DOHH2 (cell line): Measurements from ENCODE around the gene SLC37A3.

Experiments
- H3F3A ChIP-seq: fragments of 200-600 bp; sonication (generic), shearing (Covaris generic); 2 replicates; pipeline ENCODE4 v1.6.0; 2016; ENCODE audit warnings: antibody characterized with exemption, mild to moderate bottlenecking; ENCODE audit not compliant: control insufficient read depth, insufficient read depth
- H3K27ac ChIP-seq: fragments of 200-600 bp; sonication (generic); 2 replicates; pipeline ENCODE4 v1.5.1; 2014; ENCODE audit warnings: low read depth, mild to moderate bottlenecking, low read length, moderate library complexity
- H3K27me3 ChIP-seq: fragments of 200-600 bp; sonication (generic); 2 replicates; pipeline ENCODE4 v1.6.1; 2014; ENCODE audit warnings: mild to moderate bottlenecking, low read length, mixed read lengths; ENCODE audit not compliant: control insufficient read depth
- H3K36me3 ChIP-seq: fragments of 200-600 bp; sonication (generic); 2 replicates; pipeline ENCODE4 v1.6.1; 2014; ENCODE audit warnings: mild to moderate bottlenecking, low read length, moderate library complexity, mixed read lengths; ENCODE audit not compliant: control insufficient read depth
- H3K4me1 ChIP-seq: fragments of 200-600 bp; sonication (generic); 2 replicates; pipeline ENCODE4 v1.6.1; 2014; ENCODE audit warnings: mild to moderate bottlenecking, low read length, mixed read lengths; ENCODE audit not compliant: control insufficient read depth
- H3K4me2 ChIP-seq: fragments of 200-600 bp; sonication (generic); 2 replicates; pipeline ENCODE4 v1.6.0; 2014; ENCODE audit warnings: mild to moderate bottlenecking, low read length, moderate library complexity
- H3K4me3 ChIP-seq: fragments of 200-600 bp; sonication (generic); 2 replicates; pipeline ENCODE4 v1.5.1; 2014; ENCODE audit warnings: mild to moderate bottlenecking, low read length, mixed read lengths
- H3K79me2 ChIP-seq: fragments of 200-600 bp; sonication (generic); 2 replicates; pipeline ENCODE4 v1.6.1; 2014; ENCODE audit warnings: mild to moderate bottlenecking, low read length, mixed read lengths; ENCODE audit not compliant: control insufficient read depth
- H3K9me2 ChIP-seq: fragments of 200-600 bp; sonication (generic); replicated peaks from 2 replicates; pipeline ENCODE4 v1.6.1; 2014; ENCODE audit warnings: mild to moderate bottlenecking, low read length, mixed read lengths; ENCODE audit not compliant: control insufficient read depth
- H3K9me3 ChIP-seq: fragments of 200-600 bp; sonication (generic); 2 replicates; pipeline ENCODE4 v1.6.1; 2014; ENCODE audit warnings: antibody characterized with exemption, low read length, mixed read lengths; ENCODE audit not compliant: control insufficient read depth, insufficient read depth
- H4K20me1 ChIP-seq: fragments of 200-600 bp; sonication (generic); 2 replicates; pipeline ENCODE4 v1.6.0; 2014; ENCODE audit warnings: low read depth, mild to moderate bottlenecking, antibody characterized with exemption, low read length, moderate library complexity; ENCODE audit not compliant: control insufficient read depth, insufficient read depth
- CTCF ChIP-seq: fragments of 200-600 bp; sonication (generic); IDR thresholded peaks from one replicate; pipeline ENCODE4 v1.5.1; 2014; ENCODE audit warnings: antibody characterized with exemption, mild to moderate bottlenecking, low read depth, low read length; ENCODE audit not compliant: poor library complexity, severe bottlenecking
- EZH2phosphoT487 ChIP-seq: fragments of 200-600 bp; sonication (generic); IDR thresholded peaks from 2 replicates; pipeline ENCODE4 v1.6.1; 2017; ENCODE audit warnings: borderline replicate concordance, mild to moderate bottlenecking, antibody characterized with exemption, low read length, moderate library complexity, mixed read lengths

The SLC37A3 gene

GRCh38 chr7:140349144-140349771 is 49.1 kb downstream of the SLC37A3 start:
- no peaks in the 10 kb centered on the region for H3K27me3 ChIP-seq
- TF ChIP-seq EZH2phosphoT487 (no peak), CTCF (no peak)
- H3K27ac ChIP-seq = no peak overlapping the region
- no peak overlapping the region for H3K4me3 ChIP-seq
- no peaks in the 10 kb centered on the region; the same call in 1 of the 2 replicates for H3K36me3 ChIP-seq
- peaks cover 18% of the 10 kb centered on the region for H3K4me1 ChIP-seq
- H3K9me3 ChIP-seq = no peaks in the 10 kb centered on the region
- H3K9me2 ChIP-seq = no peaks in the 10 kb centered on the region
- no peaks in the 10 kb centered on the region for H4K20me1 ChIP-seq
- H3K4me2 ChIP-seq = no peak overlapping the region
- H3K79me2 ChIP-seq = no peaks in the 10 kb centered on the region
- H3F3A ChIP-seq = no peaks in the 10 kb centered on the region

- Histone ChIP-seq H3K27ac (no peak overlapping the region), H3K27me3 (no peaks in the 10 kb centered on the region), H3K4me1 (peaks cover 21% of the 10 kb centered on the region), H3K36me3 (no peaks in the 10 kb centered on the region; the same call in 1 of the 2 replicates), H3K9me3 (no peaks in the 10 kb centered on the region), H3K4me3 (no peak overlapping the region), H3K4me2 (no peak overlapping the region), H4K20me1 (no peaks in the 10 kb centered on the region), H3K9me2 (no peaks in the 10 kb centered on the region), H3K79me2 (no peaks in the 10 kb centered on the region), H3F3A (no peaks in the 10 kb centered on the region)
- TF ChIP-seq EZH2phosphoT487 (no peak), CTCF (no peak)
Measured at GRCh38 chr7:140348161-140348849, 50.0 kb downstream of the SLC37A3 start.

- Histone ChIP-seq H3K4me2 (no peak overlapping the region), H3K4me3 (no peak overlapping the region), H3K79me2 (no peaks in the 10 kb centered on the region), H3K27me3 (no peaks in the 10 kb centered on the region), H3K4me1 (peaks cover 29% of the 10 kb centered on the region), H3K27ac (no peak overlapping the region), H4K20me1 (no peaks in the 10 kb centered on the region), H3K9me2 (no peaks in the 10 kb centered on the region), H3F3A (no peaks in the 10 kb centered on the region), H3K36me3 (no peaks in the 10 kb centered on the region; the same call in 1 of the 2 replicates), H3K9me3 (no peaks in the 10 kb centered on the region)
- TF ChIP-seq CTCF = no peak
- no peak for TF ChIP-seq EZH2phosphoT487
Measured at GRCh38 chr7:140347218-140347617, 51.1 kb downstream of the SLC37A3 start.
